AG10803 (cell line): ENCODE measurements around the gene GPR65.

Experiments
- DNase-seq: peaks from one replicate; pipeline ENCODE4 v3.0.0; 2010; ENCODE audit warnings: low read depth
- H3K4me3 ChIP-seq: 2 replicates; pipeline ENCODE4 v1.5.1; 2011; ENCODE audit warnings: mild to moderate bottlenecking, low read length, control low read depth
- CTCF ChIP-seq: conservative IDR thresholded peaks from 2 replicates; pipeline ENCODE4 v1.5.1; 2011; ENCODE audit warnings: mild to moderate bottlenecking, low read length, control low read depth, inconsistent platforms

GPR65 gene

GRCh38 chr14:88002421-88003075 lies 2.4 kb upstream of the GPR65 start:
- no peak overlapping the region for H3K4me3 ChIP-seq
- TF ChIP-seq CTCF = no peak
- DNase-seq = no peak

GRCh38 chr14:88003425-88003824 lies 1.5 kb upstream of the GPR65 start:
- DNase-seq = no peak
- no peak for TF ChIP-seq CTCF
- no peak overlapping the region for H3K4me3 ChIP-seq

- TF ChIP-seq CTCF = no peak
- DNase-seq = no peak
- H3K4me3 ChIP-seq = no peak overlapping the region
Observed at GRCh38 chr14:88004506-88005036, 364 bp upstream of the GPR65 start.

- TF ChIP-seq CTCF = no peak
- peak; percentile 15 for DNase-seq
- no peak overlapping the region for H3K4me3 ChIP-seq
Observed at GRCh38 chr14:88005978-88006851, 1.3 kb downstream of the GPR65 start.

- no peak for TF ChIP-seq CTCF
- DNase-seq = no peak
- H3K4me3 ChIP-seq = no peak overlapping the region
Observed at GRCh38 chr14:88007608-88008007, 2.7 kb downstream of the GPR65 start.

GRCh38 chr14:88008039-88008742 lies 3.3 kb downstream of the GPR65 start:
- TF ChIP-seq CTCF = no peak
- no peak for DNase-seq
- H3K4me3 ChIP-seq = no peak overlapping the region
